H1 (cell line): ENCODE data around the gene SLX4. TPM values are rescaled to one million over a fixed set of nuclear protein-coding genes. Genes with fewer than 3 reads are reported as not detected.

ENCODE experiments used
- BRCA1 ChIP-seq: IDR thresholded peaks from 2 replicates; pipeline ENCODE4 v1.6.1; 2012; ENCODE audit warnings: low read depth, low read length, improper control_type of control experiment
- JUN ChIP-seq: IDR thresholded peaks from 2 replicates; pipeline ENCODE4 v1.6.1; 2011; ENCODE audit warnings: low read depth, mild to moderate bottlenecking, improper control_type of control experiment, low read length
- KDM4A ChIP-seq: IDR thresholded peaks from one replicate; pipeline ENCODE4 v1.7.1; 2012; ENCODE audit warnings: low read depth, mild to moderate bottlenecking, moderate library complexity, low read length, inconsistent platforms; ENCODE audit not compliant: severe bottlenecking
- RAD21 ChIP-seq, 2 experiments: IDR thresholded peaks in 1 of 2; conservative IDR thresholded peaks in 1 of 2; 2 replicates each; pipeline ENCODE4 v1.6.1; 2011; ENCODE audit warnings: low read depth in 2 of 2, low read length in 2 of 2, improper control_type of control experiment in 1 of 2, inconsistent platforms in 1 of 2, mild to moderate bottlenecking in 1 of 2, moderate library complexity in 1 of 2
- SAP30 ChIP-seq: fragments of 300-600 bp; sonication (generic); IDR thresholded peaks from 2 replicates; pipeline ENCODE4 v1.7.1; 2012; ENCODE audit warnings: low read length, moderate library complexity, mild to moderate bottlenecking, inconsistent platforms; ENCODE audit not compliant: insufficient read depth, insufficient replicate concordance
- polyA plus RNA-seq, 7 experiments: library from polyadenylated mRNA; depleted of rRNA in 3 of 7; stranded (reverse) in 5 of 7; unstranded in 2 of 7; fragments of >200 nt in 5 of 7; fragments of 200-250 nt in 2 of 7; gene quantifications; 1 replicate in 5 of 7; 2 replicates in 1 of 7; 4 replicates in 1 of 7; pipeline versions ENCODE4 v1.2.1 to v1.2.3, GENCODE V29; 2011 to 2013; ENCODE audit warnings: missing spikeins in 2 of 7, mixed read lengths in 2 of 7
- total RNA-seq: library from RNA; stranded (reverse); fragmentation: NEBNext Ultra II Directional; extraction: Animal tissue kit (Norgen Biotek cat#: 25700); gene quantifications from 2 replicates; pipeline ENCODE4 v1.2.1, GENCODE V29; 2021

Gene SLX4
- total and polyA plus RNA-seq, 2 of the 8 experiments (the other 6 are each of a cell fraction or from before 2014, with no cell fraction given), result 4.4 to 11.4 TPM

- TF ChIP-seq SAP30 (no peak), KDM4A (no peak), BRCA1 (no peak), JUN (no peak), RAD21 (IDR thresholded peaks at IDR 0.05 in 1 of 2, conservative IDR thresholded peaks at IDR 0.05 in 1 of 2; ENCODE audit: low read depth in 2 of 2, low read length in 2 of 2) (no peak)
Measured at GRCh38 chr16:3574195-3574594, 37.2 kb downstream of the SLX4 start (continued).
